Activated naive CD4-positive, alpha-beta T cell treated with anti-CD3 and anti-CD28 coated beads, Interleukin-2, amount 50 U/mL, for 24 hours (primary cell): ENCODE data around the gene SLC49A4.

Experiments used
- H3K27ac Mint-ChIP-seq: one replicate; pipeline ENCODE4 v1.8.0; 2021; ENCODE audit warnings: mild to moderate bottlenecking, mixed read lengths
- H3K27me3 Mint-ChIP-seq: one replicate; pipeline ENCODE4 v1.8.0; 2021; ENCODE audit warnings: mixed read lengths
- H3K36me3 Mint-ChIP-seq: one replicate; pipeline ENCODE4 v1.8.0; 2021; ENCODE audit warnings: mixed read lengths
- H3K4me1 Mint-ChIP-seq: one replicate; pipeline ENCODE4 v1.8.0; 2021; ENCODE audit warnings: mixed read lengths
- H3K4me3 Mint-ChIP-seq: one replicate; pipeline ENCODE4 v1.8.0; 2021; ENCODE audit warnings: mild to moderate bottlenecking, mixed read lengths
- H3K9me3 Mint-ChIP-seq: one replicate; pipeline ENCODE4 v1.8.0; 2021; ENCODE audit warnings: mixed read lengths

The SLC49A4 gene

DNA sequence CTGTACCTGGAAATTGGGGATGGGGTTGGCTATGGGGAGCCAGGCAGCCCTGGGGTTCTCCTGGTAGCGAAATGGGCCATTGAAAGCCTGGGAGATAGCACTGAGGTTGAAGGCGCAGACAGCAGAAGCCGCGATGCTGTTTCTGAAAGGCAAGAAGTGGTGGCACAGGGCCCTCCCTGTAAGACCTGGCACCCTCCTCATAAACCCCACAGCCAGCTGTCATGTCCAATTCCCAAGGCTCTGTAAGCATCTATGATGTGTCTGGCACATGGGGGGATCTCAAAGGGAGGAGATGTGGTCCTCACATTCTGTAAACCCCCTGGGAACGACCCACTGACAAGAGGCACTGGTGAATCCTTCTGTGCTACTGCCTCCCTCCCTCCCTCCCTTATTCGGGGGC is 128.7 kb downstream of the SLC49A4 start:
- peaks cover 13% of the 10 kb centered on the region for H3K27me3 Mint-ChIP-seq
- H3K36me3 Mint-ChIP-seq, result no peaks in the 10 kb centered on the region
- no peaks in the 10 kb centered on the region for H3K9me3 Mint-ChIP-seq
- no peak overlapping the region for H3K4me3 Mint-ChIP-seq
- no peak overlapping the region for H3K27ac Mint-ChIP-seq
- H3K4me1 Mint-ChIP-seq, result no peaks in the 10 kb centered on the region

DNA sequence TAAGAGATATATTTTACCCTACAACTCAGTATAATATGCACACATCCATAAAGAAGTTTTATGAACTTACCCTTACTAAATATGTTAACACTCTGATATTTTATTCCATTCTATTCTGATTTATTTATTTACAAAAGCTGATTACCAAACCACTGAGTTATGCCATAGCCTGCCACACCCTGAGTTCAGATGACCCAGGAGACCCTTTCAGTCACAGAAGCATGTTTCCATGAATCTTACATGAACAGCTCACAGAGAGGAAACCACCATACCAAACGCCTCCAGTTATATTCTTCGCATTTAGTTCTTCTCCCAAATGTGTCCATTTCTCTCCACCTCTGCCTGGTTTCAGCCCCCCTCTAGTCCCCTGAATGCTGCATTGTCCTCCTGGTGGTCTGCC is 129.2 kb downstream of the SLC49A4 start:
- Mint-ChIP-seq H3K4me1 (no peaks in the 10 kb centered on the region), H3K36me3 (no peaks in the 10 kb centered on the region), H3K9me3 (no peaks in the 10 kb centered on the region), H3K4me3 (no peak overlapping the region), H3K27ac (no peak overlapping the region), H3K27me3 (peaks cover 13% of the 10 kb centered on the region)

DNA sequence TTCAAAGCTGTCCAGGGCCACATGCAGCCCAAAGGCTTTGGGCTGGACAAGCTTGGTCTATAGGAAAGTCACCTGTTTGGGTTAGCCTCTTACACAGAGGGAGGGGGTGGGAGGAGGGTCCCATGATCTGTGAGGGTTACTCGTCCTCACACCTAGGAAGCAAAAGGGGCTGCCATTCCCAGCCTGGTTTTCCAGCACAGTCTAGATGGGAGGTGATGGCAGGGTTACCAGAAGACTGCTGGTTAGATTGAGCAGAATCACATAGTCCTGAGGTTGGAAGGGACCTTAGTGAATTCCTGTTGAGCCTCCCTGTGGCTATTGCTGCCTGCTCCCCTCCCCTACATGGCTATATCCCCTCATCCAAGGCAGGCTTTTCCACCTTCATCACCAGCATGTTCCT is 130.9 kb downstream of the SLC49A4 start:
- no peak overlapping the region for H3K27ac Mint-ChIP-seq
- no peaks in the 10 kb centered on the region for H3K36me3 Mint-ChIP-seq
- H3K4me3 Mint-ChIP-seq, result no peak overlapping the region
- no peaks in the 10 kb centered on the region for H3K4me1 Mint-ChIP-seq
- H3K27me3 Mint-ChIP-seq, result peaks cover 11% of the 10 kb centered on the region
- H3K9me3 Mint-ChIP-seq, result no peaks in the 10 kb centered on the region

DNA sequence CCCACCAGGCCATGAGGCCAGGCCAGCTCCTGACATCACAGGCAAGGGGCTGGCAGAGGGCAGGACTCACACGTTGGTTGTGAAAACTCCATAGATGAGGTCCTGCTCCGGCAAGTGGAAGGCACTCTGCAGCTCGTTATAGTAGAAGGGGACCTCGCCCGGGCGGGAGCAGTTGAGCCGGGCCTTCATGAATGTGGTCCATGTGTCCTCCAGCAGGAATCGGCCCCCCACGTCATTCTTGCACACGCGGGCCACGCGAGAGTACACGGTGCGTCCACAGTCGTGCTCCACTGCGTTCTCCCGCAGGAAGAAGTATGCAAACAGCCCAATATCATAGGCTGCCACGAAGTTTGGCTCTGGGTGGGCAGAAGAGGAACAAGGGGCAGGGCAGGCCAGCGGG is 131.5 kb downstream of the SLC49A4 start:
- H3K4me3 Mint-ChIP-seq, result no peak overlapping the region
- H3K36me3 Mint-ChIP-seq, result no peaks in the 10 kb centered on the region
- H3K27me3 Mint-ChIP-seq, result peaks cover 9% of the 10 kb centered on the region
- no peak overlapping the region for H3K27ac Mint-ChIP-seq
- H3K9me3 Mint-ChIP-seq, result no peaks in the 10 kb centered on the region
- H3K4me1 Mint-ChIP-seq, result no peaks in the 10 kb centered on the region

DNA sequence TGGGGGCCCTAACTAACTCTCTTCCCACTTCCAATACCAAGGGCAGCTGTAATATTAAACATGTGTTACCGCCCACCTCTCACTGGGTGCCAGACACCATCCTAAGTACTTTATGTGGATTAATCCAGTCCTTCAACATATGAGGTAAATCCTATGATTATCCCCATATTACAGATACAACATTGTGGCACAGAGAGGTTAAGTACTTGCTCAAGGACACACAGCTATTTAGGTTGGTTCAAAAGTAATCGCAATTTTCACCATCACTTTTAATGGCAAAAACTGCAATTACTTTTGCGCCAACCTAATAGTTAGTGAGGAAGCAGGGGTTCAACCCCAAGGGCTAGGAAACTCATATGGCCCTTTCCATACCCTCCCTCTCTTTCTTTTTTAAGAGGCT is 131.9 kb downstream of the SLC49A4 start:
- no peaks in the 10 kb centered on the region for H3K4me1 Mint-ChIP-seq
- H3K9me3 Mint-ChIP-seq, result no peaks in the 10 kb centered on the region
- no peaks in the 10 kb centered on the region for H3K36me3 Mint-ChIP-seq
- no peak overlapping the region for H3K27ac Mint-ChIP-seq
- peaks cover 7% of the 10 kb centered on the region for H3K27me3 Mint-ChIP-seq
- H3K4me3 Mint-ChIP-seq, result no peak overlapping the region

DNA sequence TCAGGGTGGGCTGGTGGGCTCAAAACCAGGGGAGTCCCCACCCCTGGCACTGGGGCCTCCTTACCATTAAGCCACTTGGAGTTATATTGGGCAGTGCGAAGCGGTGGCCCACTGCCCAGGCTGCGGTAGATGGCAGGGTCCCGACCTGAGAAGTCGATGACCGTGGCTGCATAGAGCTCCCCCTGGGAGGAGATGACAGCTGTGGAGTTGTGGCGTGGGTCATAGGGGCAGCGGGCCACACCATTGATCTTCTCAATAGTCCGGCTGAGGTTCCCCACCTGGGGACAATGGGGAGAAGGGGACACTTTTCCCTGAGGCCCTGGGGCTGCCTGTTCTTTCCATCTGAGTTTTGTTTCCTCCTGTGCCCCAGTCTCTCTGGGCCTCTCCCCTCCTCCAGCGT is 132.9 kb downstream of the SLC49A4 start:
- no peaks in the 10 kb centered on the region for H3K4me1 Mint-ChIP-seq
- no peak overlapping the region for H3K27ac Mint-ChIP-seq
- H3K4me3 Mint-ChIP-seq, result no peak overlapping the region
- no peaks in the 10 kb centered on the region for H3K36me3 Mint-ChIP-seq
- peaks cover 3% of the 10 kb centered on the region for H3K27me3 Mint-ChIP-seq
- no peaks in the 10 kb centered on the region for H3K9me3 Mint-ChIP-seq

DNA sequence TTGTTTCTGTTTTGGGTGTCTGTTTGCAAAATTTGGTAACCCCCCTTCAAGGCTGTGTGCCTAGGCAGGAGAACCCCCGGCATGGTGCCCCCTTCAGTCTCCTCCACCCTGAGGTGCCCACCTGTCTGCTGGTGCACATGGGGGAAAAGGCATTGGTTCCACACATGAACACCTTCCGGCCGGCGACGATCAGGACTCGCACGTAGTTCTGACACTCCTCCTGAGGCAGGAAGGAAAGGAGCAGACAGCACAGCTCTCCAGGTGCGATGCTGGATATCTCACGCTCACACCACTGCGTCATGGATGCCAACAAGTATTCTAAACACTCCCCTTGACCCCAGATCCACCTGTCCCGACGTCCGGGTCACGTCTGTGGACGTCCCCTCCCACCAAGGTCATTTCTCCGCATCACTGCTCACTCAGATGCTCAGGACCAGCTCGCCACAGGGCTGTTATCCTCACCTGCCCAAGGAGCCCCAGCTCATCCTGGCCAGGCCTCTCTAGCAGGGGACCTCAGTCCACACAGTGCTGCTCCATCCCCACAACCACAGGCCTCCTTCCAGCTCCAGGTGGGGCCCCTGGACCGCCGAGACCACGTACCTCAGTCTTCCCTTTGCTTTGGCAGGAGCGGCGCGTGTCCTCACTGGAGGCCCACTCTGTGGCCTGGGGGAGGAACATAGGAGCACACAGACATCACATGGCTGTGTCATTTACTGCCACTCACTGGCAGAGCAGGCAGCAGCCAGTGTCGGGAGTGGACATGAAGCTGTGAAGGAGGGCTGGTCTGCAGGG is 133.7 kb downstream of the SLC49A4 start:
- peak overlapping the region; percentile 52 for H3K27ac Mint-ChIP-seq
- no peaks in the 10 kb centered on the region for H3K4me1 Mint-ChIP-seq
- no peak overlapping the region for H3K4me3 Mint-ChIP-seq
- peaks cover 3% of the 10 kb centered on the region for H3K27me3 Mint-ChIP-seq
- no peaks in the 10 kb centered on the region for H3K36me3 Mint-ChIP-seq
- H3K9me3 Mint-ChIP-seq, result no peaks in the 10 kb centered on the region

DNA sequence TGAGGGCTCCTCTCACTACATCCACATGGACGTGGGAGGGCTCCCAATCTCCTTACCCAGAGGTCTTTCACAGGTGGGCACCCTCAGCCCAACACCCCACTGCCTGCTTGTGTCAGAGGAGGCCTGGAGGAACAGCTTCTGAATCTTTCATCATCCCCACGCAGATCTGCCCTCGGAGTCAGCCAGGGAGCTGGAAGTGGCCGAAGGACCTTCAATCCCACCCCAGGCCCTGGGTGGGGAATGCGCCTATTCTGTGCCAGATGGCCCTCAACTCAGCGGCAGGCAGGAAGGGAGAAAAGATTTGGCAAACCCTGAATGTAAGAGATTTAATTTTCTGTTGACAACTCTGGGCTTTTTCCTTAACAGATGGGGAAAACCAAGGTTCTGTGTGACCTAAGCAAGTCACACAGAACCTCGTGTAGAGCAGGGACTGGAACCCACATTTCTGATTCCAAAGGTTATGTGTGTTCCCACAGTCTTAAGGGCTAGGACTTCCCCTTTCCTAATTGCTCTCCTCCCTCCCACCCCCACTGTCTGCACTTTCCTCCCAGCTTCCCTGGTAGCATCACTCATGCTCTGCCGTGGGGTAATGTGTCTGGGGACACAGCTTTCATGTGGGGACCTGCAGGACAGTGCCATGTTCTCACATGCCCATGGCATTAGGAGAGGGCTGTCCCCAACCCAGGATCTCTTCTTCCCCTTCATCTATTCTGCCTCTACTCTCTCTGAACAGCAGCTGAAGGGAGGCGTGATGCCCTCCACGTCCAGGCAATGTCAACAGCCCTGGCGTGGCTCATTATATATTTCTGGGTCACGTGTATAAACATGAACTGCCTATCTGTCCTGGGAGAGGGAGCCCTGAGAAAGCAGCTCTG is 134.6 kb downstream of the SLC49A4 start:
- Mint-ChIP-seq H3K36me3 (no peaks in the 10 kb centered on the region), H3K4me1 (no peaks in the 10 kb centered on the region), H3K27me3 (peaks cover 3% of the 10 kb centered on the region), H3K27ac (no peak overlapping the region), H3K9me3 (no peaks in the 10 kb centered on the region), H3K4me3 (no peak overlapping the region)

DNA sequence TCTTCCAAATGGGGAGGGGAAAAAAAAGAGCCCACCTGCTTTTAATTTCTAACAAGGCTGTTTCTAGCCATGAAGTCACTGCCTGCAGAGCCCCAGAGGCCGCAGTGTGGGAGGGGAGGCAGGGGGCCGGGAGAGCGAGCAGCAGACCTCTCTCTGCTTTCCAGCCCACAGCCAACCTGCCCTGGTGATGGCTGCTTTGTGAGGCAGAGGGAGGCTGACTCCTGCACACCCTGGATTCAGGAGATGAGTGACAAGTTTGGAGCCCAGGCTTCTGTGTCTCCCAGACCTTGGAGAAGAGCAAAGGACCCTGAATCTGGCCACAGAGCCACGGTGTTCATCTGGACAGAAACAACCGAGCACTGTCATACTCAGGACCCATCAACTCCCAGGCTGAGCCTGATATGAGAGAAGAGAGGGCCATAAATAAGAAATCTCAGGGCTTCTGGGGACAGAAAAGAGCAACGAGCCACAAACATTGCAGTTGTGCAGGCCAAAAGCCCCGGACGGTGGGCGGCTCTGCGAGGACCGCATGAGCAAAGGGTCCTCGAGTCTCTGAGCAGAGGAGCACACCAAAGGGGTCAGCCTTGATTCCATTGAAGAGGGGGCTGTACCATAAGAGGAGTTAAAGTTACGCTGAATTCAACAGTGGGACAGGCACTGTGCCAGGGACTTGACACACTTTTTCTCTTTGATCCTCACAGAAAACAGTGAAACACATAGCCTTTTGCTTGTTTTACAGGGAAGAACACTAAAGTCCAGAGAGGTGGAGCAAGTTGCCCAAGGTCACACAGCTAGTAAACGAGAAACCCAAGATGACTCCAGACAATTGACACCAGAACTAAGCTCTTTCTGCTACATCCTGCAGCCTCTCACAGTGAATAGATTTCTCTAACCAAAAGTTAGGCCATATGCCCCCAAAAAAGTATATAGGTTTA is 135.5 kb downstream of the SLC49A4 start:
- Mint-ChIP-seq H3K9me3 (no peaks in the 10 kb centered on the region), H3K36me3 (no peaks in the 10 kb centered on the region), H3K4me3 (no peak overlapping the region), H3K4me1 (no peaks in the 10 kb centered on the region), H3K27me3 (peaks cover 3% of the 10 kb centered on the region), H3K27ac (no peak overlapping the region)
